GM19025 (cell line): ENCODE measurements around the gene PRKCSH.
A peak's percentile ranks its signal among the peaks of the same experiment; 100 is the strongest.
"Not testable (repeated sequence)": the region's sequence is repeated elsewhere in the genome, so short reads cannot be mapped to it uniquely, and the experiment has no call there.

Experiments used
- ATAC-seq: cut with Tn5 transposase; IDR thresholded peaks from one replicate; pipeline ENCODE4 v1.9.1; 2021; ENCODE audit warnings: mild to moderate bottlenecking, low read depth, moderate library complexity; ENCODE audit not compliant: unreplicated experiment

The PRKCSH gene

DNA sequence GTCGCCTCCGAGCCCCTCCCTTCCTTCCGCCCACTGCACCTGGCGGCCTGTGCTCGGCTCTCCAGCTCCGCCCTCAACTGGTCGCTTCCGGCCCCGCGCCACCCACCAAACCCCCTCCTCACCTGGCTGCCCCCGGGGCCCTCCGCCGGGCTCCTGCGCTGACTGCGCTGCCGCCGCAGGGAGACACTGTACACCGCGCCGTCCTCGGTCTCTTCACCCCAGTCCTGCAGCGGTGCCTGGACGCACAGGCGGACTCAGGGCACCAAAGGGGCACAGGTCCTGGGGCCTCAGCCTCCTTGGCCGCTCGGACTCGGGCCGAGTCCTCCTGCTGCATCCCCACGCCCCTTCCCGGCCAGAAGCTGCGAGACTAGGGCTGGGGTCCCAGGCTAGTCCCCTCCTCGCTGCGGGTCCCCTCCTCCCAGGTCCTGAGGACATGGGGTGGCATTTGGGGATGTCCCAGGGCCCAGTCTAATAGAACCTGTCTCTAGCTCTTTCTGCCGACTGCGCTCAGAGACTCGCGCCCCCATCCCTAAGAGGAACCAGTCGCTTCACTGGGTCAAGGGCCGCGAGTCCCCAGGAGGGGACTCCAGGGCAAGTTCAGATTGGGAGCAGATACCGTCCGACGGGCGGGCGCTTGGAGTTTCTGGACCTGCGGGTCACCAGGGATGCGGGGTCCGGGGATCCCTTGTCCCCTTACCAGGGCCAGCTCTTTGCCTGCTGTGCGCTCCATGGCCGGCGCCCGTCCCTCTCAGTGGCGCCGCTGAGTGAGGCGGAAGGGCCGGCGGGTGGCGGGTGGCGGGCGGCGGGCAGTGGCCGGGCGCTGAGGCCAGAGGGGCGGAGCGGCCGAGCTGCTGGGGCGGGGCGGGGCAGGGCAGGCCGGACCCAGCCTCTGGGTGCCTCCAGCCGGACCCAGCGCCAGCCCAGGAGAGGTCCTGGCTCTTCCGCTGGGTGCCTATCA is 16.6 kb upstream of the PRKCSH start, which contains the start of gene RGL3:
TSS of gene RGL3 (minus strand) at position 766 of the 958 bp plus-strand sequence. CDS start at position 730, 36 bp downstream.
- ATAC-seq, result no peak

DNA sequence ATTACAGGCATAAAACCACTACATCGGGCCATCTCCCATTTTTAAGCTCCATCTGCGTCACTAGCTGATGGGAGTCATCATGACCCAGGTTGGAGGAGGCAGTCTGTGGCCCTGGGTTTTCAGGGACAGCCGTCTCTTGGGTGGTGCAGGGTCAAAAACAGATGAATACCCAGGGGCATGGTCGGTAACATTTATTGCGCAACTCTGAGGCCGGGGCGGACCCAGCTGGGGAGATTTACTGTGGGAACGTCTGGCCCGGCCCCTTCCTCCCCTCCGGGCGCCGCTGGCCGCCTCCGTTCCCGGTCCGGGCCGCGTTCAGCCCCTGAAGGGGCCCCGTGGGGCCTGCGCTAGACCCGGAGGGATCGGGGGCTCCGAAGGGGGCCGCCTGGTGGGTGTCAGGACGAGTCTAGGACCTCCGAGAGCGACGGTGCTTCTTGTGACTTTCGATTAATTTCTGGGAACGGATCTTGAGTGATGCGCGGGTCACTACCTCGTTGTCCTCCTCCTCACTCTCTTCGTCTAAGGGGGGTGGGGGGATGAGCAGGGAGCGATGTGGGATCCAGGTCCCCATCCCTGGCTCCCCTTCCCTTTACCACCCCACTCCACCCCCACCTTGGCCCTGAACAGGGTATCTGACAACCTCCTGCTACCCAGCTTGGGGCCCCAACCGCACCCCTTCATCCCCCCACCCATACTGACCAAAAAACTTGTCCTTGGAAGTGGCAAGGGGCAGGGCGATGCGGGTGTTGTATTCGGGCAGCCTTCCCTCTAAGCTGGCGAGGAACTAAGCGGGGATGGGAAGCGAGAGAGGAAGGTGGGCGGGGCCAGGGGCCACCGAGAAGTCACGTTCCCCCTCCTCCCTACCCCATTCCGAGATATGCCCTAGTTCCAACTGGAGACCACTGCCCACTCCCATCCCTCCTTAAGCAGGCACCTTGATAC is 14.7 kb upstream of the PRKCSH start:
- ATAC-seq, result no peak

DNA sequence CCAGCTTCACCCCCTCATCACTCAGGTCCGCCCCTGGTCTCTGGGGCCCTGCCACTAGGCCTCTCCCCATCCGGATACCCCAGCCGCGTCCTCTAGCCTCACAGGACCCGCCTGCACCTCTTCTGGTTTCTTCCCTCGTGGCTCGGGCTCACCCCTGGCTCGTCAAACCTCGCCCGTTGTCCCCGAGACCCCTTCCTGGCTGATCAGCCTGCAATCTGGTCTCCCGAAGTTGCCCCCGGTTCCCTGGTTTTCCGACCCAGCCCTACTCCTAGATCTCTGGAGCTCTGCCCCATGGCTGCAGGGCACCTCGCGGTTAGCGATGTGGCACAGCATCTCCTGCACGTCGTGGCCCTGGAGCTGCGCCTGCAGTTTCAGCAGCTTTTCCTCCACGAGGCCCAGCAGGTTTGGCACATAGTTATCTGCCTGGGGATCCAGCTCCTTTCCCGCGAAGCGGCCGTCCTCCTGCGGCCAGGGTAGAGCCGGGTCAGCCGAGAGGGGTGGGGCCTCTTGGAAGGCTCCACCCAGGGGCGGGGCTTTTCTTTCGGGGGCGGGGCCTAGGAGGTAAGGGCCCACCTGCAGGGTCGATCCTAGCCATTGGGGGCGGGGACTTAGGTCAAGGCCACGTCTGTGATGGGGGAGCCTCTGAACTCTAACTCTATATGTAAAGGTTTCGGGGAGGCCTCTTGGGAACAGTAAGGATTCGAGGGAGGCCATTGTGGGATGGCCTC is 13.9 kb upstream of the PRKCSH start:
- no peak for ATAC-seq

DNA sequence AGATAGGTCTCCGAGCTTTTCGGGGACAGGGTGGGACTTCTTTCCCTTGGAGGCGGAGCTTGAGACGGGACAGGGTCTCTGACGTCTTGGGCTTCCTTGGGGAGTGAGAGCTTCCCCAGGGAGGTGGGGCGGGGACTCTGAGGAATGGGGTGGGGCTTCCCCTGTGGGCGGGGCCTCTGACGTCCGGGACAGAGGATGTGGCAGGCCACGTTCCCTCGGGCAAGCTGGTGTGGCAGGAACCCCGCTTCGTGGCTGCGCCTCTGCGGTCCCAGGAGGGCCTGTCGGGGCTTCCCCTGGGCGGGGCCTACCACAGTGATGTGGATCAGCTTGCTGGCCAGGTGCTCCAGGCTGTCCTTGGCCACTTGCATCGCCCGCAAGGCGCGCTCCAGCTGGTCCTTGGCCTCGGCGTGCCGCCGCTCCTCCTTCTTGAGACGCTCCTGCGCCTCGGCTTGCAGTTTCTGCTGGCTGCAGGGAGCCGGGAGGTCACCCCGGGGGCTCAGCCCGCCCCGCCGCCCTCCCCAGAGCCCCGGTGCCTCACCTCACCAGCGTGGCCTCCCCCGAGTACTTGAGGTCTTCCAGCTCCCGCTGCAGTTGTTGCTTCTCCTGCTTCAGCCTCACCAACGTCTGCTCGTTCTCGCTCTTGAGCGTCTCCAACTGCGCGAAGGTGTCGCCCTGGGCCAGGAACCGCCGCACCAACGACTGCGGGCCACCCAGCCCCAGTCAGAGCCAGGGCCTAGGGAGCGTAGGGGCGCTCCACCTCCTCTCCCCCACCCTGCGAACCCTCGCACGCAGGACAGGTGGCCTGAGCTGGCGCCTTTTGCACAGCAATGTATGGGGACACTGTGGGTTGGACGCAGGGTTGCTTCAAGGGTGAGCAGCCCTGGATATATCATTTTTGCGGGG is 13.0 kb upstream of the PRKCSH start:
- ATAC-seq, result peak; percentile 58

DNA sequence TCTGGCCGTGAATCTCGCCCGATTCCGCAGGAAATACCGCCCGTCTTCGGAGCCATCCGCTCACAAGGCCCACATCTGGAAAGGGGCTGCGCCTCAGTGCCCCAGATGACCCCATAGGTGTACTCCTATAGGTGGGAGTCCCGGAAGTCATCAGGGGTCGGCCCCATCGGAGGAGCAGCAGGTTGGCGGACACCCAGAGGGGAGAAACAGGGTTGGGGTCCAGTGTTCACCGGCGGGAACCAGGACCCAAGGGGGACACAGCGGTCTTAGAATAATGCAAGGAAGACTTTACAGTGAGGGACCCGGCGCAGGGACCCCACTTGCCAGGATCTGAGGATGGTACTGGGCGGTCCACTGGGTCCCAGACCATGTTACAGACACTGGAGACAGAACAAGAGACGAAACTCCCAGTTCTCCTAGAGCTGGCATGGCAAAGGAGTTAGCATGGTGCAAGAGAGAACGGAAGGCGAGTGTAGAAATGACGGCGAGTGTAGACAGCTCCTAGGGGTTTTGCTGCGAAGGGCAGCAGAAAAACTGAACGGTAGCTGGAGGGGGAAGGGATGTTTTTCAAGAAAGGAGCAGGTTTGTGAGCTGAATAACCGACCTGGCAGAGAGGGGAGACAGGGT is 12.2 kb upstream of the PRKCSH start:
- no peak for ATAC-seq

DNA sequence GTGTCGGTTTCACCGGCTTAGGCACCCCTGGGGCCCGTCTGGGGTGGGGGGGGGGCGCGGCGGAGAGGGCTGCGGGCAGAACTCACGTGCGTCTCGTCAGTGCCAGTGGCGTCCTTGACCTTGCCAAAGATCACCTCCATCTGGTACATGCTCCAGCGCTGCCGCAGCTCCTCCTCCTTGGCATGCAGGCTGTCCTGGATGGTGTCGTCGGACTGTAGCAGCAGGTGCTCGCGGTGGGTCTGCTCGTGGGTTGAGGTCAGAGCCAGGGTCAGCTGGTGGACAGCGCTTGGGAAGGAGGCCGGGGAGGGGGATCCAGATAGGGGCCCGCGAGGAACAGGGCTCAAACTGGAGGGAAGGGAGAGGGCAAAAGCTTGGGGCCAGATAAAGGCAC is 11.6 kb upstream of the PRKCSH start:
- ATAC-seq, result no peak

DNA sequence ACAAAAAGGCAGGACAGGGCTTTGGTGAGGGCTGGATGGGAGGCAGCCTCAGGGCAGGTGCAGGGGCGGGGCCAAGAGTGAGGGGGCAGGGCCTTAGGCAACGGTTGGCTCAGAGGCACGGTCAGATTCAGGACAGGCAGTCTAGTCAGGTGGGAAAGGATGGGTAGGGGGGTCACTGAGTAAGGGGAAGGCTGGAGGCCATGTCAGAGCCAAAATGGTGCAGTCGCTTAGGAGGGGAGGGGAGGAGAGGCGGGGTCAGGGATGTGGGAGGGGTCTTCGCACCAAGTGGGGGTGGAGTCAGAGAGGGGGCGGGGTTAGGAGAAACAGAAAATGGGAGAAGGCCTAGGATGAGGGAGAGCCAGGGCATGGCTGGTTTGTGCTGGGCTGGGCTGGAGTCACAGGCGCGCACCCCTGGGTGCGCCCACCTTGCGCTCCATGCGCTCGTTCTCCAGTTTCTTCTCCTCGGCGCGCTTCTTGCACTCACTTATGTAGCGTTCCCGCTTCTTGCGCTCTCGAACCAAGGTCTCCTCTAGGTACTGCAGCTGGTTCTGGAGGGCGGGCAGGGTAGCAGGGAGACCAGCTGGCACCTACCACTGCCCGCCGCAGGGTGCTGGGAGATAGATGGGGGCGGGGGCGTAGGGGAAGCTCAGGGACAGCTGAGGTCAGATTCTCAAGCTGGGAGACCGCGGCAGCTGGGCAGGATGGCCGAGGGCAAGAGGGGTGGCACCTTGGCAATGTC is 9.5 kb upstream of the PRKCSH start:
- no peak for ATAC-seq

DNA sequence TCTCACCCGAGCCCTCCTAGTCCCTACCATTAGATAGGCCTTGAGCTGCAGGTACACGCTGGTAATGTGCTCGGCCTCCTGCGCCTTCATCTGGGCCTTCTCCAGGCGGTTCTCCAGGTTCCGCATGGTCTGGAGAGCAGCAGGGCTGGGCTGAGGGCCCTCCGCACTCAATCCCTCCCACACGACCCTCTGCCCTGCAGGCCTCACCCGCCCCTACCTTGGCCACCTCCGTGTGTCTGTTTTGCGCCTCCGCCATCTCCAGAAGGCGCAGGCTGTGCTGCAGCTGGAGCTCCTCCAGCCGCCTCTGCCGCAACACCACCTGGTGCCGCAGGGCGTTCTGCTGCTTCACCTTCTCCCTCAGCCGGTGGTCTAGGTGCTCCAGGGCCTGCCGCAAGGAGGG is 8.8 kb upstream of the PRKCSH start:
- ATAC-seq, result no peak

DNA sequence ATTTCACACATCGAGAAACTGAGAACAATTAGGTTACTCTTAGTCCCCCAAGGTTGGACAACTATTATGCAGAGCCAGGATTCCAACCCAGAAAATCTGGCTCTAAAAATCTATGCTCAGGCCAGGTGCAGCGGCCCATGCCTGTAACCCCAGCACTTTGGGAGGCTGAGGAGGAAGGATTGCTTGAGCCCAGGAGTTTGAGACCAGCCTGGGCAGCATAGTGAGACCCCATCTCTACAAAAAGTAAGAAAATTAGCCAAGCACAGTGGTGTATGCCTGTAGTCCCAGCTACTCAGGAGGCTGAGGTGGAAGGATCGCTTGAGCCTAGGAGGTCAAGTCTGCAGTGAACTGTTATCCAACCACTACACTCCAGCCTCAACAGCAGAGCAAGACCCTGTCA is 1.9 kb upstream of the PRKCSH start:
- ATAC-seq, result not testable (repeated sequence)

DNA sequence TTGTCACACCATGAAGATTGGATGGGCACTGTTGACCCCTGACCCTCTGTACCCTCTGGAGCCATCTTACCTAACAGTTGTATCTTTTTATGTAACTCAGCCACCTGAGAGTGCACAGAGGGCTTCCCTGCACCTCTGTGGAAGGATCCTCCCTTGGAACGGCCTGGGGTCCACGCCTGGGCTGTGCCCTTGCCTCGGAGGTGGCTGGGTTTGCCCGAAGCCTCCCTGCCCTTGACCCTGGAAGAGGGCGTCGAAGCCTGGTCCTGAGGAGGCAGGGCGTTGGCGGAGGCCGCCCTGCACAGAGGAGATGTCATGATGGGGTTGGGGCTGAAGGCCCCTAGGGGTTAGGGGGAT is 755 bp upstream of the PRKCSH start:
- ATAC-seq, result no peak

DNA sequence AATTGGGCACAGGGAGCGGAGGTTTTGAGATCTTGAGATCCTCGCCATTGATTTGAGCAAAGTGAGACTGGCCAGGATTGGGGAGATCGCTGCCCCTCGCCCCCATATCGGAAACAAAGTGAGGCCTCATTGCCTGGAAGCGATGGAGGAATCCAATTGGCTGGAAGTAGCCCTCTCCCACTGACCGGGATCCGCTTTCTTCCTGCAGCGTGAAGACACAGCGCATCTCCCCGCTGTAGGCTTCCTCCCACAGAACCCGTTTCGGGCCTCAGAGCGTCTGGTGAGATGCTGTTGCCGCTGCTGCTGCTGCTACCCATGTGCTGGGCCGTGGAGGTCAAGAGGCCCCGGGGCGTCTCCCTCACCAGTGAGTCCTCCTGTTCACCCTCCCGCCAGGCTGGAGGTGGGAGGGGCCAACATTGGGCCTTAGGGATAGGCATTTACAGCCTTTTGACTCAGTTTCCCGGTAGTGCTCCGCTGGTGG is 438 bp downstream of the PRKCSH start:
- no peak for ATAC-seq

DNA sequence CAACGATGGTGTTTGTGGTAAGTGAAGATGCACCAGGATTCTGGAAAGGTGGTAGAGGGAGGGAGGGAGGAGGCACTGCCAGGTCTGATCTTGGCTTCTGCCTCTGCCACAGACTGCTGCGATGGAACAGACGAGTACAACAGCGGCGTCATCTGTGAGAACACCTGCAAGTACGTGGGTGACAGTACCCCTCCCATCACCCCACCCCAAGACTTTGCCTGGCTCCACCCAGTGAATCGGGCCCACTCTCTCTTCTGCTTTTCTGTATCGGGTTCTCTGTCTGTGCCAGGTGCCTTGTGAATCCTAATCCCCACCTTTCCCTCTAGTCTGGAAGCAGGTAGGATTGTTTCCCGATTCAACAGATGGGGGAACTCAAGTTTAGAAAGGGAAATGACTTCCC is 2.5 kb downstream of the PRKCSH start:
- no peak for ATAC-seq

DNA sequence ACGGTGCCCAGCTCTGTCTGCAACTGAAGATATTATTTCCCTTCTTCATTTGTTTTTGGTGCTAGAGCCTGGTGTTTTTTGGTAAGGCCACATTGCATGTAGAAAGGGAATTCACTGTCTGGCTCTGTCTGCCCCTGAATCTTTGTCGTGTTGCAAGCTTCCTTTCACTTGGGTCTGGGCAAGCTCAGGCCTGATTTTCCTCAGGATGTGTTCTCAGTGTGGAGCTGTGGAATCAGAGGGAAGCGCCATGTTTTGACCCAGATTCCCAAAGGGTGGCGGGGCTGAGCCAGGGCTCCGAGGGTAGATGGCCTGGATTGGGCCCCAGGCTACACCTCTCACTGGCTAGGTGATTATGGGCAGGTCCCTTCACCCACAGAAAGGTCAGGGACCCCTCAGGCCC is 8.6 kb downstream of the PRKCSH start:
- ATAC-seq, result no peak

DNA sequence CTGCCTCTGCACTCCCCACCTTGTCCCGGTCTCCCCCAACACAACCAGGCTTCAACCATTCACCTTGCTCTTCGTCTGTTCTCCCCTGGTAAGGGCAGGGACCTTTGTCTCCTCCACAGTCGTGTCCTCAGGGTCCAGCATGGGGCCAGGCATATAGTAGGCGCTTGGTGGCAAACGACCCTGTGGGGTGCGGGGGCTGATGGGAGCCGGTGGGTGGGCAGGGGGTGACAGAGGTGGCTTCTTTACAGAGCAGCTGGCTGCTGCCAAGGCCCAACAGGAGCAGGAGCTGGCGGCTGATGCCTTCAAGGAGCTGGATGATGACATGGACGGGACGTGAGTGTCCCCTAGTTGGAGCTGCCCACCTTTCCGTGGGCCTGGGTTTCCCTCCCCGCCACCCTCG is 9.7 kb downstream of the PRKCSH start:
- no peak for ATAC-seq

DNA sequence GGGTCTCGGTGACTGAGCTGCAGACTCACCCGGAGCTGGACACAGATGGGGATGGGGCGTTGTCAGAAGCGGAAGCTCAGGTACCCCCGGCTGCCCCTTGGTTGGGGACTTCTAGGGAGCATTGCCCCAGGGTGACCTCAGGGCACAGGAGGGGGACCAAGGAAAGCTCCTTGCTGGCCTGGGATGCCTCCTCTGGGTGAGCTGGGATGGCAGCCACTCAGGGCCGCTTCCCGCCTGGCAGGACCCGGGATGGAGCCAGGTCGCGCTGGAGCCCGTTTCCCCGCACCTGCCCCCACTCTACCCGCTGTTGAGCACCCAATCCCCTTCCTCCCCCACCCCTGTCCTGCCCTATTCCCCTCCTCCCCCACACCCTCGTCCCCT is 10.8 kb downstream of the PRKCSH start:
- ATAC-seq, result no peak

DNA sequence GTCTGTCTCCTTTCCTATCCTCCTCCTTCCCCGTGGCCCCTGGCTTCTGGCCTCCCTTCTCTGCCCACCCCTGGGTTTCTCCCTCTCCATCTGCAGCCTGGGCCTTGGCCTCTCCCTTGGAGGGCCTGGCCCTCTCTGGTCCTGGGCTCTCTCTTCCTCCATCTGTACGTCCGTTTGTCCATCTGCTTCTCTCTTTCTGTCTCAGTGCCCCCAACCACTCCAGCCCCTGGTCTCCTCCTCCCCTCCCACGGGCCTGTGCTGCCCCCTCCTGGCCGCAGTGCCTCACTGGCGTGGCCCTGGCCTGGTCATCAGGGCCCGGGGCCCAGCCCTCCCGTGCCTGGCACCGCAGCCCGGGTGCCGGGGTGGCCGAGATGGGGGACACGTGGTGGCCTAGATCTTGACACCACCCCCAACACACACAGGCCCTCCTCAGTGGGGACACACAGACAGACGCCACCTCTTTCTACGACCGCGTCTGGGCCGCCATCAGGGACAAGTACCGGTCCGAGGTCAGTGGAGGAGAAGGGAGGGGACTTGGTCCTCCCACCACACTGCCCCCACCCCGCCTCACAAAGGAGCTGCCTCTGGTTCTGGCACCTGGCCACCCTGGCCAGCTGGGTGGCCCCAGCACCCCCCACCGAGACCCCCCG is 11.3 kb downstream of the PRKCSH start:
- ATAC-seq, result no peak

DNA sequence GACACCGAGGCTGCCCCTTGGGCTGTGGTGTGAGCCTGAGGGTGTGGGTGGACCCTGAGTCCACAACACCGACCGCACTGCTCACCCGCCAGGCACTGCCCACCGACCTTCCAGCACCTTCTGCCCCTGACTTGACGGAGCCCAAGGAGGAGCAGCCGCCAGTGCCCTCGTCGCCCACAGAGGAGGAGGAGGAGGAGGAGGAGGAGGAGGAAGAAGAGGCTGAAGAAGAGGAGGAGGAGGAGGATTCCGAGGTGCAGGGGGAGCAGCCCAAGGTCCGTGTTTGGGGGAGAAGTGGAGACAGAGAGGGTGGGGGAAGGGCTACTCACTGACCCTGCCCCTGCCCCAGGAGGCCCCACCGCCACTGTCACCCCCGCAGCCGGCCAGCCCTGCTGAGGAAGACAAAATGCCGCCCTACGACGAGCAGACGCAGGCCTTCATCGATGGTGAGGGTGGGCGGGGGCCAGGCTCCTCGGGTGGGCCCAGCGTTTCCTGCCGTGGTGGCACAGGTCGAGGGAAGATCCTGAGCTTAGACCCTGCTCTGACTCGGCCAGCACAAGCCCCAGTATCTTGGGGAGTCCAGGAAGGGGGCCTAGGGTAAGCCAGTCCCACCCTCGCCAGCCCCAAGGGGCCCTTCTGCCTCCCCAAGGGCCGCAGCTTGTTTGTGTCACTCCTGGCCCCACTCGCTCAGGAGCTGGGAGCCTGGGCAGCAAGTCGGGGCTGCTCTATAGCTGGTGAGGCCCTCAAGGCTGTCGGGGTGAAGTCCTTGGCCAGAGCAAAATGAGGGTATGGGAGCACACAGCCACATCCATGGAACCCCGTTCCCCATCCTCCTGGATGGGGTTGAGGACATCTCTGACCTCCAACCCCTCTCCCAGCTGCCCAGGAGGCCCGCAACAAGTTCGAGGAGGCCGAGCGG is 12.2 kb downstream of the PRKCSH start:
- no peak for ATAC-seq
